DLD1 (cell line): ENCODE measurements around the gene XRCC2.
"Not testable (repeated sequence)": the region's sequence is repeated elsewhere in the genome, so short reads cannot be mapped to it uniquely, and the experiment has no call there.

ENCODE experiments used
- in situ Hi-C: cut with HindIII; loops from 2 replicates; pipeline ENCODE4 v1.10.0; 2017; ENCODE audit warnings: low sequenced_read_pairs

Gene XRCC2

DNA sequence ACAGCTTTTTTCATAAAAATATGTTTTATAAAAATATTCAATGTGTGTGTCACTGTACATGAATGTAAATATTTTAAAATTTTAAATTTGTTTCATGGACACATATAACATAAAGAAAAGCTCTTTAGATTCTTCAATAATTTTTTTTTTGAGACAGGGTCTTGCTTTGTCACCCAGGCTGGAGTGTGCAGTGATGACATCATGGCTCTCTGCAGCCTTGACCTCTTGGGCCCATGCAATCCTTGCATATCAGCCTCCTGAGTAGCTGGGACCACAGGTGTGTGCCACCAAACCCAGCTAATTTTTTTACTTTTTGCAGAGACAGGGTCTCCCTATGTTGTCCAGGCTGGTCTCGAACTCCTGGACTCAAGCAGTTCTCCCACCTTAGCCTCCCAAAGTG is 9.9 kb downstream of the XRCC2 start:
- in situ Hi-C loops = no loop called here

DNA sequence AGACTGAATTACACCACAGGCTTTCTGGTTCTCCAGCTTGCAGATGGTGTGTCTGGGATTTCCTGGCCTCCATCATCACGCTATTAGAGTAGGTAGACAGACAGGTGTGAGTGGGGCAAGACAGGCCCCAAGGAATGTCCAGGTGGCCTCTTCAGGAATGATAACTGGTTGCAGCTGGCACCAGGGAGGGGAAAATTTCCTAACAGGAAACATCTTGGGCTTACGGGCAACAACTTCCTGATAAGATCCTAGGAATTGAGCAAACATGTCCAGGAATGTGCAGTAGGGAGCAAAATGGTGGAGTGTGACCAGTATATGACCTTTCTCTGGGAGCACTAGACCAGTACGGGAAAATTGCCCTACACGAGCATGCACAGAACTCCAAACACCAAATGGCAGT is 11.3 kb downstream of the XRCC2 start:
- in situ Hi-C loops = no loop called here

- in situ Hi-C loops = no loop called here
Observed at GRCh38 chr7:152663931-152664330, 12.0 kb downstream of the XRCC2 start.

DNA sequence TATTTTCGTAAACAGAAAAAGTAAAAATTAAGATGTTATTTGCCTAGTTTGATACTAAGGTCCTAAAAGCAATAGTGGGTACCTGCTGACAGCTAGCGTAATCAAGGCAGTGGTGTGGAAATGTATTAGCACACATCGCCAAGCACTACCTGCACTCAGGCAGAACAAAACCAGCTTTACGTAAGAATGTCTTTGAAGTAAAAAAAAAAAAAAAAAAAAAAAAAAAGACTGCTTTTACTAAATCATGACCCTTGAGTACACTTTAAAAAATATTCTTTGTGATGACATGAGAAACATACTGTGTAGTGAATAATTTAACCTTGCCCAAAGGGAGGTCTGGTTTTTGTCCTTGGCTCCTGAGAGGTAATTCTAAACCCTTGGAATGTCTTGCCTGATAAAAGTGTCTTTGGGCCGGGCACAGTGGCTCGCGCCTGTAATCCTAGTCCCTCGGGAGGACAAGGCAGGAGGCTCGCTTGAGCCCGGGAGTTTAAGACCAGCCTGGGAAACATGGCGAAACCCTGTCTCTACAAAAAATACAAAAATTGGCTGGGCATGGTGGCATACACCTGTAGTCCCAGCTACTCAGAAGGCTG is 12.7 kb downstream of the XRCC2 start:
- in situ Hi-C loops = no loop called here

- in situ Hi-C loops = no loop called here
Observed at GRCh38 chr7:152661479-152661878, 14.5 kb downstream of the XRCC2 start.

DNA sequence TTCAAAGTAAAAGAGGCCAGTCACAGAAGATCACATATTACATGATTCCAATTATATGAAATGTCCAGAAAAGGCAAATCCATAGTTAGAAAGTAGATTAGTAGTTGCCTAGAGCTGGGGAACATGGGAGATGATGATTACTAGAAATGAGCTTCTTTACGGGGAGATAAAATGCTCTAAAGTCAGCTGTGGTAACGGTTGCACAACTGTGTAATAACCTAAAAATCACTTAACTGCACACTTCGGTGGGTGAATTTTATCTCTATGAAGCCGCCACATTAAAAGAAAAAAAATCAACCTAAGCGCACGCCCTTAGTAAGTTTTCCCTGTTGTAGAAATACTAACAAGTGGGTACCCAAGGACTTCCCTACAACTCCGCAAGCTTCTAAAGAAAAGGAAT is 15.9 kb downstream of the XRCC2 start:
- in situ Hi-C loops = no loop called here

GRCh38 chr7:152654971-152655370 is 21.0 kb downstream of the XRCC2 start:
- in situ Hi-C loops = no loop called here

DNA sequence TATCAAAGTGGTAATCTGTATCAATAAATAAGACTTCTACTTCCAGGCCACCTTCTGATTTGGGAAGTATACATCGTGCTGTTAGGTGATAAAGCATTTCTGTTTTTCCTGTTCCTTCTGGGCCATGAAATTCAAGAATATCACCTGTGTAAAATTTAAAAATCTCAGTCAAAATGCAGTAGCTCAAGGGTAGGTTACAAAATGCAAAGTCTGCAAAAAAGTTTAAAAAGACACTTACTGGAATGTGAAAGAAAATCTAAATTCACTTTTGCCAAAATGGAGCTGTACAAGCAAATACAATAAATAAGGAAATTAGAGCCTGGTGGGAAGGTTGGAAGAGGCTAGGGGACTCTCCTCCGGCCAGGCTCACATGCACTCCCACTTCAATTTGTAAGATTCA is 26.7 kb downstream of the XRCC2 start:
- in situ Hi-C loops = no loop called here

- in situ Hi-C loops = no loop called here
Observed at GRCh38 chr7:152647009-152647408, 28.9 kb downstream of the XRCC2 start.

- in situ Hi-C loops = not testable (repeated sequence)
Observed at GRCh38 chr7:152646579-152646978, 29.4 kb downstream of the XRCC2 start.

- in situ Hi-C loops = no loop called here
Observed at GRCh38 chr7:152643979-152644559, 31.9 kb downstream of the XRCC2 start.

- in situ Hi-C loops = no loop called here
Observed at GRCh38 chr7:152641384-152641783, 34.6 kb downstream of the XRCC2 start.

DNA sequence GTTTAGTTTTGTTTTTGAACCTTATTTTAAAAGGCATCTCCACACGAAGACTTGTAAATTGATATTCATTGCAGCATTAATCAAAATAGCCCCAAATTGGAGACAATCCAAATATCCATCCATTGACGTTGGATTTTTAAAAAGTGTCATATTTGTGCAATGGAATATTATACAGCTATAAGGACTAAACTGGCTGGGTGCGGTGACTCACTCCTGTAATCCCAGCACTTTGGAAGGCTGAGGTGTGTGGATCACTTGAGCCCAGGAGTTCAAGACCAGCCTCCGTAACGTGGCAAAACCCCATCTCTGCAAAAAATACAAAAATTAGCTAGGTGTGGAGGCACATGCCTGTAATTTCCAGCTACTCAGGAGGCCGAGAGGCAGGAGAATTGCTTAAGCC is 35.1 kb downstream of the XRCC2 start:
- in situ Hi-C loops = no loop called here

DNA sequence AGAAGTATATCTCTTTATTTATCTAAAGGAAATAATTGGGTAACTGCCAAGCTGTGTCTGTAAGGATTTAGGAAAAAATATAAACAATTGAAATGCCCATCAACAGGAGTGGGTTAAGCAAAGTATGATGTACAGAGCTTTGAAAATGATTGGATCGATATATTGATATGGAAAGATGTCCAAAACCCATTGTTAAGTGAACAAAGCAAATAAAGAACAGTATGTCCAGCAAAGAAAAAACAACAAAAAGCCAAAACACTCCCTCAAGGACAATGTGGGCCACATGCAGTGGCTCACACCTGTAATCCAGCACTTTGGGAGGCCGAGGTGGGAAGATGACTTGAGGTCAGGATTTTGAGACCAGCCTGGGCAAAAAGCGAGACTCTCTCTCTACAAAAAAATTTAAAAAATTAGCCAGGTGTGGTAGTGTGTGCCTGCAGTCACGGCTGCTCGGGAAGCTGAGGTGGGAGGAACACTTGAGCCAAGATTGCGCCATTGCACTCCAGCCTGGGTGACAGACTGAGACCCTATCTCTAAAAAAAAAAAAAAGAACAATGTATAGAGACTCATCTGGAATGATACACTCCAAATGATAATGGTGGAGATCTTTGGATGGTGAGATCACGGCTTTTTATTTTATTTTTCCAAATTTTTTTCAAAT is 37.9 kb downstream of the XRCC2 start:
- in situ Hi-C loops = no loop called here

DNA sequence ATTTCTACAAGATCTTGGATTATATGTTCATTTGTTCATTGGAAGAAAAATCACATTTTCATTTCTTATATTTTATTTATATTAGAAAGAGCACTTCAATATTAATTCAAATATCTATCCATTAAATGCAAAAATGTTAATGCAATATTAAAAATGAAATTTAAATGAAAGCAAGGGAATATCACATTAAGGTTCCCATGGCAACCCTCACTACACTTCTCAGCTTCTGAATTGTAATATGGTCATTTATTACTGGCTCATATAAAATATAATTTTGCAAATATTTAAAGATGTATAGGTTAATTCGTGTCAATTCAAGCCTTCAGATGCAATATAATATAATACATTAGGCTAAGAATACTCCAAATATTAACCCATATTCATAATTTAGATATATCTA is 38.8 kb downstream of the XRCC2 start:
- in situ Hi-C loops = no loop called here

DNA sequence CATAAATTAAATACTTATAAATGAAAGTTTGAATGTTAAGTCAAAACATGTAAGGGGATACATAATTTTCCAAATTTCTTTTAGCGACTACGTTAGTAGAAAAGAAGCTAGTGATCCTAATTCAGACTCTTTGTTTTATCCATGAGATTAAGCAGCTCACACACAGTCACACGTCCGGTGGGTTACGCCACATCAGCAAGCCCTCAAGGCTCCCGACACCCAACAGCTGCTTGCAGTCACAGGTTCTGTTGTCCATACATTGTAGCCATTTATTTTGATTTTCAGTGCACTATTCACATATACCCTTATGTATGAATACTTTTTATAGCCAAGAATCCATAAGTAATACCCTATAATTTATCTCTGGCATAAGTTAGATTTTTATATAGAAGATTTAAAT is 39.5 kb downstream of the XRCC2 start:
- in situ Hi-C loops = no loop called here

- in situ Hi-C loops = no loop called here
Observed at GRCh38 chr7:152633504-152633903, 42.4 kb downstream of the XRCC2 start.

DNA sequence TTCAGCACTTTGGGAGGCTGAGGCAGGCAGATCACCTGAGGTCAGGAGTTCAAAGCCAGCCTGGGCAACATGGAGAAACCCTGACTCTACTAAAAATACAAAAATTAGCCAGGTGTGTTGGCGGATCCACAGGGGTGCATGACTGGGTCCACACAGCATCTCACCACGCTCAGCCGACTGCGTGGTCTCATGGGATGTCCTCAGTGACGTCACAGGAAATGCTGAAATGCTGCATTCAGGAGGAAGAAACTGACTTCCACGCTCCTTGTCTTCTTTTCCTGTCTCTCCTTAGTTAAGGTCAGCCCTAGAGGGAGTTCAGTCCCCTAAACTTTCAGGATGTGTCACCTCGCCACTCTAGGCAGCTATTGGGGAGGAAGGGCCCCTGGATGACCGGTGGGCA is 42.9 kb downstream of the XRCC2 start:
- in situ Hi-C loops = no loop called here

DNA sequence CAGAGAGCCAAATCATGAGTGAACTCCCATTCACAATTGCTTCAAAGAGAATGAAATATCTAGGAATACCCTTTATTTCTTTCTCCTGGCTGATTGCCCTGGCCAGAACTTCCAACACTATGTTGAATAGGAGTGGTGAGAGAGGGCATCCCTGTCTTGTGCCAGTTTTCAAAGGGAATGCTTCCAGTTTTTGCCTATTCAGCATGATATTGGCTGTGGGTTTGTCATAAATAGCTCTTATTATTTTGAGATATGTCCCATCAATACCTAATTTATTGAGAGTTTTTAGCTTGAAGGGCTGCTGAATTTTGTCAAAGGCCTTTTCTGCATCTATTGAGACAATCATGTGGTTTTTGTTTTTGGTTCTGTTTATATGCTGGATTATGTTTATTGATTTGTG is 47.2 kb downstream of the XRCC2 start:
- in situ Hi-C loops = not testable (repeated sequence)

GRCh38 chr7:152624228-152624627 is 51.7 kb downstream of the XRCC2 start:
- in situ Hi-C loops = no loop called here

DNA sequence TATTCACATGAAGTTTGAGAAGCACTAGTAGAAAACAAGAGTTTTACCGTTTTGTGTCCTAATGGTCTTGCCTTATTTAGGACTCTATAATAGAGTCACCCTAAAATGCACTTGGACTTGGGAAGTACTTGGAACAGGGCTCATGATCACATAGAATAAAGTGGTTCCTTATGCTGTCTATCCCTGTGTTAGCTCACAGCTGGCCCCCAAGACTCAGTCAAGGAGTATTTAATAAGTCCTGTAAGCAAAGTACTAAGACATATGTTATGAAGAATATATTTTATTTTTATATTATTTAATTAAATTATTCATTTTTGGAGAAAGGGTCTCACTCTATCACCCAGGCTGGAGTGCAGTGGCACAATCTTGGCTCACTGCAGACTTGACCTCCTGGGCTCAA is 54.5 kb downstream of the XRCC2 start:
- in situ Hi-C loops = no loop called here

GRCh38 chr7:152619027-152619739 is 56.8 kb downstream of the XRCC2 start:
- in situ Hi-C loops = no loop called here
